Peyer's patch (tissue), 4 donors: ENCODE results near the gene SMG6. TPM values are rescaled to one million over a fixed set of nuclear protein-coding genes. Genes with fewer than 3 reads are reported as not detected.
A peak's percentile ranks its signal among the peaks of the same experiment; 100 is the strongest.

ENCODE experiments used
- DNase-seq, 3 donors: peaks; one replicate each; pipeline ENCODE4 v3.0.0-alpha.2; 2017 to 2019
- H3K27ac ChIP-seq, 4 donors: fragments of 200-600 bp; sonication (generic); one replicate each; pipeline ENCODE4 v1.5.1; 2016 to 2019
- H3K27me3 ChIP-seq, 2 donors: fragments of 200-600 bp; sonication (generic); one replicate each; pipeline ENCODE4 v1.5.1; 2019
- H3K36me3 ChIP-seq, 3 donors: fragments of 200-600 bp; sonication (generic); one replicate each; pipeline ENCODE4 v1.5.1; 2016 to 2019
- H3K4me1 ChIP-seq, 4 donors: fragments of 200-600 bp; sonication (generic); one replicate each; pipeline ENCODE4 v1.5.1; 2016 to 2019
- H3K4me3 ChIP-seq, 4 donors: fragments of 200-600 bp; sonication (generic); 1 replicate in 3 of 4; 2 replicates in 1 of 4; pipeline ENCODE4 v1.5.1; 2016 to 2019; ENCODE audit warnings: mild to moderate bottlenecking in 1 of 4
- H3K9me3 ChIP-seq, 4 donors: fragments of 200-600 bp; sonication (generic); one replicate each; pipeline ENCODE4 v1.5.1; 2016 to 2019; ENCODE audit warnings: mild to moderate bottlenecking in 1 of 4
- POLR2A ChIP-seq, 2 donors: fragments of 450-650 bp; IDR thresholded peaks; one replicate each; pipeline ENCODE4 v1.5.1; 2017; ENCODE audit warnings: antibody characterized with exemption in 2 of 2, mild to moderate bottlenecking in 2 of 2, moderate library complexity in 2 of 2
- total RNA-seq, 4 donors: library from RNA; depleted of rRNA; stranded (reverse); fragments of >200 nt; gene quantifications; one replicate each; pipeline ENCODE4 v1.1.0, GENCODE V29; 2016
- TF ChIP-seq, protein P1 (sequence below), 6 experiments: fragments of 450-650 bp in 4 of 6; fragments of 200-600 bp in 2 of 6; sonication (generic) in 1 of 6; IDR thresholded peaks; one replicate each; pipeline ENCODE4 v1.5.1; 2017 to 2019; ENCODE audit warnings: antibody characterized with exemption in 6 of 6, mild to moderate bottlenecking in 3 of 6, moderate library complexity in 1 of 6

Gene SMG6
- total RNA-seq, 4 donors from 2014 or later: 33.3 to 139 (median 67.4) TPM

DNA sequence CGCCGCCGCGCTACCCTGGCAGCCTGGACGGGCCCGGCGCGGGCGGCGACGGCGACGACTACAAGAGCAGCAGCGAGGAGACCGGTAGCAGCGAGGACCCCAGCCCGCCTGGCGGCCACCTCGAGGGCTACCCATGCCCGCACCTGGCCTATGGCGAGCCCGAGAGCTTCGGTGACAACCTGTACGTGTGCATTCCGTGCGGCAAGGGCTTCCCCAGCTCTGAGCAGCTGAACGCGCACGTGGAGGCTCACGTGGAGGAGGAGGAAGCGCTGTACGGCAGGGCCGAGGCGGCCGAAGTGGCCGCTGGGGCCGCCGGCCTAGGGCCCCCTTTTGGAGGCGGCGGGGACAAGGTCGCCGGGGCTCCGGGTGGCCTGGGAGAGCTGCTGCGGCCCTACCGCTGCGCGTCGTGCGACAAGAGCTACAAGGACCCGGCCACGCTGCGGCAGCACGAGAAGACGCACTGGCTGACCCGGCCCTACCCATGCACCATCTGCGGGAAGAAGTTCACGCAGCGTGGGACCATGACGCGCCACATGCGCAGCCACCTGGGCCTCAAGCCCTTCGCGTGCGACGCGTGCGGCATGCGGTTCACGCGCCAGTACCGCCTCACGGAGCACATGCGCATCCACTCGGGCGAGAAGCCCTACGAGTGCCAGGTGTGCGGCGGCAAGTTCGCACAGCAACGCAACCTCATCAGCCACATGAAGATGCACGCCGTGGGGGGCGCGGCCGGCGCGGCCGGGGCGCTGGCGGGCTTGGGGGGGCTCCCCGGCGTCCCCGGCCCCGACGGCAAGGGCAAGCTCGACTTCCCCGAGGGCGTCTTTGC lies 245.6 kb downstream of the SMG6 start:
- H3K36me3 ChIP-seq: no peaks in the 10 kb centered on the region
- peak overlapping the region; percentile 88 to 96 (median 94) for H3K27ac ChIP-seq
- H3K27me3 ChIP-seq: peaks cover 0 to 24% of the 10 kb centered on the region in 2 donors
- no peak for TF ChIP-seq POLR2A (IDR thresholded peaks at IDR 0.05)
- TF ChIP-seq, protein P1, sequence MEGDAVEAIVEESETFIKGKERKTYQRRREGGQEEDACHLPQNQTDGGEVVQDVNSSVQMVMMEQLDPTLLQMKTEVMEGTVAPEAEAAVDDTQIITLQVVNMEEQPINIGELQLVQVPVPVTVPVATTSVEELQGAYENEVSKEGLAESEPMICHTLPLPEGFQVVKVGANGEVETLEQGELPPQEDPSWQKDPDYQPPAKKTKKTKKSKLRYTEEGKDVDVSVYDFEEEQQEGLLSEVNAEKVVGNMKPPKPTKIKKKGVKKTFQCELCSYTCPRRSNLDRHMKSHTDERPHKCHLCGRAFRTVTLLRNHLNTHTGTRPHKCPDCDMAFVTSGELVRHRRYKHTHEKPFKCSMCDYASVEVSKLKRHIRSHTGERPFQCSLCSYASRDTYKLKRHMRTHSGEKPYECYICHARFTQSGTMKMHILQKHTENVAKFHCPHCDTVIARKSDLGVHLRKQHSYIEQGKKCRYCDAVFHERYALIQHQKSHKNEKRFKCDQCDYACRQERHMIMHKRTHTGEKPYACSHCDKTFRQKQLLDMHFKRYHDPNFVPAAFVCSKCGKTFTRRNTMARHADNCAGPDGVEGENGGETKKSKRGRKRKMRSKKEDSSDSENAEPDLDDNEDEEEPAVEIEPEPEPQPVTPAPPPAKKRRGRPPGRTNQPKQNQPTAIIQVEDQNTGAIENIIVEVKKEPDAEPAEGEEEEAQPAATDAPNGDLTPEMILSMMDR (IDR thresholded peaks at IDR 0.05): no peak
- peak in 2 of 3 donors; percentile 64 for DNase-seq
- H3K4me3 ChIP-seq: peak overlapping the region; percentile 41 to 73 (median 62)
- no peaks in the 10 kb centered on the region for H3K9me3 ChIP-seq
- H3K4me1 ChIP-seq: peaks cover 4 to 86% (median 45%) of the 10 kb centered on the region in 4 donors

DNA sequence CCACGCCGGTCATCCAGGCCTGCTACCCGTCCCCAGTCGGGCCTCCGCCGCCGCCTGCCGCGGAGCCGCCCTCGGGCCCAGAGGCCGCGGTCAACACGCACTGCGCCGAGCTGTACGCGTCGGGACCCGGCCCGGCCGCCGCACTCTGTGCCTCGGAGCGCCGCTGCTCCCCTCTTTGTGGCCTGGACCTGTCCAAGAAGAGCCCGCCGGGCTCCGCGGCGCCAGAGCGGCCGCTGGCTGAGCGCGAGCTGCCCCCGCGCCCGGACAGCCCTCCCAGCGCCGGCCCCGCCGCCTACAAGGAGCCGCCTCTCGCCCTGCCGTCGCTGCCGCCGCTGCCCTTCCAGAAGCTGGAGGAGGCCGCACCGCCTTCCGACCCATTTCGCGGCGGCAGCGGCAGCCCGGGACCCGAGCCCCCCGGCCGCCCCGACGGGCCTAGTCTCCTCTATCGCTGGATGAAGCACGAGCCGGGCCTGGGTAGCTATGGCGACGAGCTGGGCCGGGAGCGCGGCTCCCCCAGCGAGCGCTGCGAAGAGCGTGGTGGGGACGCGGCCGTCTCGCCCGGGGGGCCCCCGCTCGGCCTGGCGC lies 246.3 kb downstream of the SMG6 start:
- DNase-seq: peak in 1 of 3 donors; percentile 58
- H3K27me3 ChIP-seq: peaks cover 0 to 24% of the 10 kb centered on the region in 2 donors
- peak overlapping the region; percentile 41 to 73 (median 62) for H3K4me3 ChIP-seq

DNA sequence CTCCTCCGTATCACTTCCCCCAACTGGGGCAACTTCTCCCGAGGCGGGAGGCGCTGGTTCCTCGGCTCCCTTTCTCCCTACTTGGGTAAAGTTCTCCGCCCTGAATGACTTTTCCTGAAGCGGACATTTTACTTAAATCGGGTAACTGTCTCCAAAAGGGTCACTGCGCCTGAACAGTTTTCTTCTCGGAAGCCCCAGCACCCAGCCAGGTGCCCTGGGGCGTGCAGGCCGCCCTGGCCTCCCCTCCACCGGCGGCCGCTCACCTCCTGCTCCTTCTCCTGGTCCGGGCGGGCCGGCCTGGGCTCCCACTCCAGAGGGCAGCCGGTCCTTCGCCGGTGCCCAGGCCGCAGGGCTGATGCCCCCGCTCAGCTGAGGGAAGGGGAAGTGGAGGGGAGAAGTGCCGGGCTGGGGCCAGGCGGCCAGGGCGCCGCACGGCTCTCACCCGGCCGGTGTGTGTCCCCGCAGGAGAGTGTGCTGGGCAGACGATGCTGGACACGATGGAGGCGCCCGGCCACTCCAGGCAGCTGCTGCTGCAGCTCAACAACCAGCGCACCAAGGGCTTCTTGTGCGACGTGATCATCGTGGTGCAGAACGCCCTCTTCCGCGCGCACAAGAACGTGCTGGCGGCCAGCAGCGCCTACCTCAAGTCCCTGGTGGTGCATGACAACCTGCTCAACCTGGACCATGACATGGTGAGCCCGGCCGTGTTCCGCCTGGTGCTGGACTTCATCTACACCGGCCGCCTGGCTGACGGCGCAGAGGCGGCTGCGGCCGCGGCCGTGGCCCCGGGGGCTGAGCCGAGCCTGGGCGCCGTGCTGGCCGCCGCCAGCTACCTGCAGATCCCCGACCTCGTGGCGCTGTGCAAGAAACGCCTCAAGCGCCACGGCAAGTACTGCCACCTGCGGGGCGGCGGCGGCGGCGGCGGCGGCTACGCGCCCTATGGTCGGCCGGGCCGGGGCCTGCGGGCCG lies 247.1 kb downstream of the SMG6 start:
- Histone ChIP-seq H3K36me3 (no peaks in the 10 kb centered on the region), H3K27ac (peak overlapping the region; percentile 88 to 96 (median 94)), H3K27me3 (peaks cover 0 to 24% of the 10 kb centered on the region in 2 donors), H3K4me3 (peak overlapping the region; percentile 41 to 73 (median 62)), H3K9me3 (no peaks in the 10 kb centered on the region), H3K4me1 (peaks cover 4 to 73% (median 41%) of the 10 kb centered on the region in 4 donors)
- TF ChIP-seq, protein P1 (IDR thresholded peaks at IDR 0.05): peak in 4 of 6 experiments; percentile 13 to 36 (median 25)
- no peak for TF ChIP-seq POLR2A (IDR thresholded peaks at IDR 0.05)
- peak in 2 of 3 donors; percentile 66 to 76 for DNase-seq

More for the DNA sequence above, 246.3 kb downstream of the SMG6 start:
- Histone ChIP-seq H3K4me1 (peaks cover 4 to 79% (median 40%) of the 10 kb centered on the region in 4 donors), H3K27ac (peak overlapping the region; percentile 88 to 96 (median 94)), H3K9me3 (no peaks in the 10 kb centered on the region), H3K36me3 (no peaks in the 10 kb centered on the region)
- TF ChIP-seq, protein P1 (IDR thresholded peaks at IDR 0.05): peak in 1 of 6 experiments; percentile 3
- TF ChIP-seq POLR2A (IDR thresholded peaks at IDR 0.05): no peak

DNA sequence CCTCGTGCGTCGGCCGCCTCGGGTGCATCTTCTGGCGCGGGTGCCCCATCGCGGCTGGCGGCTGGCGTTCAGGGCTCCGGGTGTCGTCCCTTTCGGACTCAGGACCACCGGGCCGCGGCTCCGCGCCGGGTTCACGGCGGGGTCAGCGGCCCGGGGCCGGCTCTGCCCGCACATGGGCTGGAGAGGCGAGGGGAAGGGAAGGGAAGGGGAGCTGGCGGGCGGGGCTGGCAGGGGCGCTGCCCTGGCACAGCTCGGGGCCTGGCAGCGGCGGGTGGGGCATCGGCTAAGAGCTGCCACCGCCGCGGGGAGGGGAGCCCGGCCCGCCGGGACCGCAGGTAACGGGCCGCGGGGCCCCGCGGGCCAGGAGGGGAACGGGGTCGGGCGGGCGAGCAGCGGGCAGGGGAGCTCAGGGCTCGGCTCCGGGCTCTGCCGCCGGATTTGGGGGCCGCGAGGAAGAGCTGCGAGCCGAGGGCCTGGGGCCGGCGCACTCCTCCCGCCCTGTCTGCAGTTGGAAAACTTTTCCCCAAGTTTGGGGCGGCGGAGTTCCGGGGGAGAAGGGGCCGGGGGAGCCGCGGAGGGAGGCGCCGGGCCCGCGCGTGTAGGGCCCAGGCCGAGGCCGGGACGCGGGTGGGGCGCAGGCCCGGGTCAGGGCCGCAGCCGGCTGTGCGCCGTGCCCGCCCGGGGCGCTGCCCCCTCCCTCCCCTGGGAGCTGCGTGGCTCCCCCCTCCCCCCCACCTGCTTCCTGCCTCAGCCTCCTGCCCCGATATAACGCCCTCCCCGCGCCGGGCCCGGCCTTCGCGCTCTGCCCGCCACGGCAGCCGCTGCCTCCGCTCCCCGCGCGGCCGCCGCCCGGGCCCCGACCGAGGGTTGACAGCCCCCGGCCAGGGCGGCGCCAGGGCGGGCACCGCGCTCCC lies 248.0 kb downstream of the SMG6 start:
- Histone ChIP-seq H3K27me3 (peaks cover 0 to 33% of the 10 kb centered on the region in 2 donors), H3K27ac (peak overlapping the region; percentile 88 to 96 (median 94)), H3K9me3 (no peaks in the 10 kb centered on the region), H3K36me3 (no peaks in the 10 kb centered on the region), H3K4me1 (peaks cover 4 to 73% (median 49%) of the 10 kb centered on the region in 4 donors), H3K4me3 (peak overlapping the region; percentile 41 to 73 (median 62))
- DNase-seq: peak in 2 of 3 donors; percentile 61 to 75
- no peak for TF ChIP-seq POLR2A (IDR thresholded peaks at IDR 0.05)
- TF ChIP-seq, protein P1 (IDR thresholded peaks at IDR 0.05): no peak
